H9 (cell line): ENCODE results near the gene USP22. TPM values are rescaled to one million over a fixed set of nuclear protein-coding genes. Genes with fewer than 3 reads are reported as not detected.

Experiments
- DNase-seq: peaks from one replicate; pipeline ENCODE4 v3.0.0-alpha.2; 2017
- H2AFZ ChIP-seq: one replicate; pipeline ENCODE4 v1.6.1; 2013; ENCODE audit warnings: mild to moderate bottlenecking, low read length, control low read depth, moderate library complexity
- H2AK5ac ChIP-seq: 2 replicates; pipeline ENCODE4 v1.6.1; 2013; ENCODE audit warnings: low read length, control low read depth, mixed read lengths; ENCODE audit not compliant: insufficient read length
- H2BK120ac ChIP-seq: one replicate; pipeline ENCODE4 v1.6.1; 2013; ENCODE audit warnings: low read depth, mild to moderate bottlenecking, low read length, control low read depth, inconsistent platforms; ENCODE audit not compliant: poor library complexity, severe bottlenecking
- H2BK12ac ChIP-seq: 2 replicates; pipeline ENCODE4 v1.6.1; 2013; ENCODE audit warnings: low read length, control low read depth, mixed read lengths, low read depth; ENCODE audit not compliant: insufficient read length
- H2BK15ac ChIP-seq: 2 replicates; pipeline ENCODE4 v1.6.1; 2013; ENCODE audit warnings: low read depth, low read length, control low read depth
- H2BK20ac ChIP-seq: one replicate; pipeline ENCODE4 v1.6.1; 2013; ENCODE audit warnings: low read depth, mild to moderate bottlenecking, low read length, control low read depth, inconsistent platforms; ENCODE audit not compliant: poor library complexity, severe bottlenecking
- H2BK5ac ChIP-seq: 2 replicates; pipeline ENCODE4 v1.6.1; 2013; ENCODE audit warnings: low read length, control low read depth, mixed read lengths; ENCODE audit not compliant: insufficient read length
- H3K14ac ChIP-seq: 2 replicates; pipeline ENCODE4 v1.6.1; 2013; ENCODE audit warnings: low read length, control low read depth; ENCODE audit not compliant: insufficient read depth
- H3K18ac ChIP-seq: 2 replicates; pipeline ENCODE4 v1.6.1; 2013; ENCODE audit warnings: low read depth, mild to moderate bottlenecking, mixed read lengths, low read length, control low read depth; ENCODE audit not compliant: insufficient read length
- H3K23ac ChIP-seq: 2 replicates; pipeline ENCODE4 v1.6.1; 2013; ENCODE audit warnings: low read length, control low read depth, mixed read lengths, low read depth; ENCODE audit not compliant: insufficient read length
- H3K23me2 ChIP-seq: 2 replicates; pipeline ENCODE4 v1.6.1; 2013; ENCODE audit warnings: low read depth, mild to moderate bottlenecking, mixed read lengths, low read length, control low read depth; ENCODE audit not compliant: insufficient read length, poor library complexity, severe bottlenecking
- H3K27ac ChIP-seq: 2 replicates; pipeline ENCODE4 v1.5.1; 2013; ENCODE audit warnings: low read length, control low read depth, mixed read lengths, low read depth; ENCODE audit not compliant: insufficient read length
- H3K27me3 ChIP-seq: 2 replicates; pipeline ENCODE4 v1.6.1; 2013; ENCODE audit warnings: low read length, control low read depth, inconsistent platforms; ENCODE audit not compliant: insufficient read depth
- H3K4ac ChIP-seq: 2 replicates; pipeline ENCODE4 v1.6.1; 2013; ENCODE audit warnings: low read depth, mild to moderate bottlenecking, control low read depth, inconsistent platforms, low read length, moderate library complexity
- H3K4me1 ChIP-seq: 2 replicates; pipeline ENCODE4 v1.6.1; 2013; ENCODE audit warnings: low read length, control low read depth, inconsistent platforms; ENCODE audit not compliant: insufficient read depth
- H3K4me2 ChIP-seq: 2 replicates; pipeline ENCODE4 v1.6.1; 2013; ENCODE audit warnings: low read length, control low read depth, mixed read lengths; ENCODE audit not compliant: insufficient read length, insufficient read depth
- H3K56ac ChIP-seq: 2 replicates; pipeline ENCODE4 v1.6.1; 2013; ENCODE audit warnings: low read depth, mild to moderate bottlenecking, mixed read lengths, low read length, control low read depth; ENCODE audit not compliant: insufficient read length
- H3K79me1 ChIP-seq: 2 replicates; pipeline ENCODE4 v1.6.1; 2013; ENCODE audit warnings: low read depth, mild to moderate bottlenecking, moderate library complexity, low read length, control low read depth, inconsistent platforms; ENCODE audit not compliant: insufficient read depth, poor library complexity, severe bottlenecking
- H3K79me2 ChIP-seq: 2 replicates; pipeline ENCODE4 v1.6.1; 2013; ENCODE audit warnings: low read length, control low read depth, inconsistent platforms; ENCODE audit not compliant: insufficient read depth
- H3K9ac ChIP-seq: 2 replicates; pipeline ENCODE4 v1.6.1; 2013; ENCODE audit warnings: low read length, control low read depth, mixed read lengths; ENCODE audit not compliant: insufficient read length; ENCODE audit errors: extremely low read depth
- H3K9me3 ChIP-seq: one replicate; pipeline ENCODE4 v1.6.1; 2013; ENCODE audit warnings: low read depth, low read length, inconsistent platforms; ENCODE audit not compliant: control insufficient read depth
- H3T11ph ChIP-seq: one replicate; pipeline ENCODE4 v1.6.1; 2013; ENCODE audit warnings: mild to moderate bottlenecking, low read length, control low read depth, inconsistent platforms
- H4K20me1 ChIP-seq: one replicate; pipeline ENCODE4 v1.6.1; 2013; ENCODE audit not compliant: control insufficient read depth, insufficient read length, insufficient read depth
- H4K5ac ChIP-seq: 2 replicates; pipeline ENCODE4 v1.6.1; 2013; ENCODE audit warnings: low read depth, mild to moderate bottlenecking, mixed read lengths, low read length, control low read depth; ENCODE audit not compliant: insufficient read length
- H4K8ac ChIP-seq: replicated peaks from 2 replicates; pipeline ENCODE4 v1.6.1; 2013; ENCODE audit warnings: low read length, control low read depth, mixed read lengths, low read depth; ENCODE audit not compliant: insufficient read length
- H4K91ac ChIP-seq: 2 replicates; pipeline ENCODE4 v1.6.1; 2013; ENCODE audit warnings: low read depth, mild to moderate bottlenecking, moderate library complexity, mixed read lengths, low read length, control low read depth; ENCODE audit not compliant: insufficient read length
- H3K27ac Mint-ChIP-seq, 3 experiments: 2 replicates in 2 of 3; 3 replicates in 1 of 3; pipeline ENCODE4 v1.8.0; 2020 to 2021; ENCODE audit warnings: mixed read lengths in 3 of 3, mild to moderate bottlenecking in 1 of 3, moderate library complexity in 1 of 3
- H3K27me3 Mint-ChIP-seq: 2 replicates; pipeline ENCODE4 v1.8.0; 2021; ENCODE audit warnings: low read depth, mild to moderate bottlenecking, moderate library complexity, mixed read lengths
- H3K36me3 Mint-ChIP-seq, 3 experiments: 2 replicates in 2 of 3; 3 replicates in 1 of 3; pipeline ENCODE4 v1.8.0; 2020 to 2021; ENCODE audit warnings: low read depth in 3 of 3, mixed read lengths in 3 of 3; ENCODE audit not compliant: insufficient read depth in 1 of 3
- H3K4me1 Mint-ChIP-seq, 2 experiments: 2 replicates each; pipeline ENCODE4 v1.8.0; 2020; ENCODE audit warnings: mixed read lengths in 2 of 2
- H3K4me3 Mint-ChIP-seq, 2 experiments: 2 replicates in 1 of 2; 3 replicates in 1 of 2; pipeline ENCODE4 v1.8.0; 2020 to 2021; ENCODE audit warnings: mild to moderate bottlenecking in 2 of 2, mixed read lengths in 2 of 2, moderate library complexity in 1 of 2
- H3K9me3 Mint-ChIP-seq, 2 experiments: 2 replicates in 1 of 2; 3 replicates in 1 of 2; pipeline ENCODE4 v1.8.0; 2020; ENCODE audit warnings: mild to moderate bottlenecking in 2 of 2, mixed read lengths in 2 of 2, moderate library complexity in 1 of 2
- CTCF ChIP-seq: fragments of 200-600 bp; sonication (generic); conservative IDR thresholded peaks from 3 replicates; pipeline ENCODE4 v1.8.0; 2021; ENCODE audit warnings: antibody characterized with exemption, mild to moderate bottlenecking
- WGBS: extraction: QIAGEN DNeasy Blood & Tissue Kit; methylation state at CpG from one replicate; pipeline ENCODE4 v1.1.7; 2013; ENCODE audit warnings: missing lambda C conversion rate, low lambda C conversion rate, mixed read lengths; ENCODE audit not compliant: insufficient read length; ENCODE audit errors: extremely low coverage; 5-methylcytosine and 5-hydroxymethylcytosine counted together
- total RNA-seq: library from RNA; stranded (reverse); gene quantifications from 2 replicates; pipeline ENCODE4 v1.2.1, GENCODE V29; 2021

Gene USP22
- total RNA-seq, 1 experiment from 2014 or later: 345 TPM

GRCh38 chr17:21010705-21011596 lies 31.9 kb downstream of the USP22 start:
- H4K5ac ChIP-seq: no peak overlapping the region
- H3K56ac ChIP-seq: no peak overlapping the region
- H2AK5ac ChIP-seq: no peak overlapping the region
- H3K9ac ChIP-seq: no peak overlapping the region
- H4K91ac ChIP-seq: no peak overlapping the region
- no peak overlapping the region for H2BK120ac ChIP-seq
- Mint-ChIP-seq H3K9me3 (no peaks in the 10 kb centered on the region; a peak in 1 of 5 replicates), H3K4me1 (no peaks in the 10 kb centered on the region), H3K36me3 (peaks cover 81 to 100% (median 97%) of the 10 kb centered on the region in 3 experiments), H3K27me3 (no peaks in the 10 kb centered on the region), H3K27ac (peak overlapping the region; percentile 21 to 83 (median 34); a peak in 4 of 7 replicates), H3K4me3 (no peak overlapping the region)
- H2BK12ac ChIP-seq: no peak overlapping the region
- no peaks in the 10 kb centered on the region for H3K9me3 ChIP-seq
- H3K4ac ChIP-seq: no peak overlapping the region
- H3K27ac ChIP-seq: no peak overlapping the region
- H4K8ac ChIP-seq: no peak overlapping the region
- H3K4me1 ChIP-seq: no peaks in the 10 kb centered on the region
- no CpG with 5 or more reads among the region's 27 CpGs for WGBS
- no peak overlapping the region for H3K18ac ChIP-seq
- no peak for TF ChIP-seq CTCF
- H3T11ph ChIP-seq: no peak overlapping the region
- no peak overlapping the region for H3K23ac ChIP-seq
- no peaks in the 10 kb centered on the region for H3K27me3 ChIP-seq
- H3K14ac ChIP-seq: no peak overlapping the region
- no peak overlapping the region for H2AFZ ChIP-seq
- no peak overlapping the region for H2BK5ac ChIP-seq
- no peak overlapping the region for H3K4me2 ChIP-seq
- no peak overlapping the region for H2BK20ac ChIP-seq
- no peaks in the 10 kb centered on the region; the same call in 1 of the 2 replicates for H3K79me2 ChIP-seq
- H3K79me1 ChIP-seq: peaks cover 3% of the 10 kb centered on the region
- no peaks in the 10 kb centered on the region for H3K23me2 ChIP-seq
- H4K20me1 ChIP-seq: peaks cover 2% of the 10 kb centered on the region
- no peak overlapping the region for H2BK15ac ChIP-seq
- no peak for DNase-seq
